ENCODE data around the gene RNF8.

Gene RNF8

GRCh38 chr6:37354526-37355384 lies 972 bp downstream of the RNF8 start:
- DNase-seq: peak in 8 of 10 donors; percentile 7 to 83 (median 20)

GRCh38 chr6:37357288-37357687 lies 3.5 kb downstream of the RNF8 start:
- intact Hi-C loops (cut with DNase I): no loop called here
- no peak for DNase-seq

More at GRCh38 chr6:37354526-37355384, 972 bp downstream of the RNF8 start:
- intact Hi-C loops (cut with DNase I): no loop called here

- intact Hi-C loops (cut with DNase I): no loop called here
- DNase-seq: no peak
These were observed 4.1 kb downstream of the RNF8 start for GRCh38 chr6:37357860-37358259.

- intact Hi-C loops (cut with DNase I): no loop called here
- DNase-seq: no peak
These were observed 5.3 kb downstream of the RNF8 start for GRCh38 chr6:37359039-37359438.

- intact Hi-C loops (cut with DNase I): loop anchor here (5.0 kb wide), 1 partner anchor 330 kb away; no protein-coding TSS in a partner anchor
- no peak for DNase-seq
These were observed 8.5 kb downstream of the RNF8 start for GRCh38 chr6:37362101-37362828.

GRCh38 chr6:37365791-37366190 lies 12.0 kb downstream of the RNF8 start:
- intact Hi-C loops (cut with DNase I): no loop called here
- DNase-seq: no peak

GRCh38 chr6:37366910-37367309 lies 13.1 kb downstream of the RNF8 start:
- no peak for DNase-seq
- intact Hi-C loops (cut with DNase I): no loop called here

GRCh38 chr6:37368961-37369320 lies 15.2 kb downstream of the RNF8 start:
- intact Hi-C loops (cut with DNase I): no loop called here

GRCh38 chr6:37369321-37370201 lies 15.8 kb downstream of the RNF8 start:
- intact Hi-C loops (cut with DNase I): loop anchor here (10.0 kb wide), 1 partner anchor 195 kb away; no protein-coding TSS in a partner anchor
- DNase-seq: no peak

More at GRCh38 chr6:37368961-37369320, 15.2 kb downstream of the RNF8 start:
- no peak for DNase-seq

GRCh38 chr6:37371154-37372083 lies 17.6 kb downstream of the RNF8 start:
- intact Hi-C loops (cut with DNase I): loop anchor here (10.0 kb wide), 1 partner anchor 193 kb away; no protein-coding TSS in a partner anchor
- DNase-seq: no peak

GRCh38 chr6:37372116-37372515 lies 18.3 kb downstream of the RNF8 start:
- intact Hi-C loops (cut with DNase I): loop anchor here (10.0 kb wide), 1 partner anchor 193 kb away; no protein-coding TSS in a partner anchor
- no peak for DNase-seq

- intact Hi-C loops (cut with DNase I): loop anchor here (10.0 kb wide), 1 partner anchor 191 kb away; no protein-coding TSS in a partner anchor
- no peak for DNase-seq
These were observed 20.2 kb downstream of the RNF8 start for GRCh38 chr6:37373822-37374471.

- no peak for DNase-seq
- intact Hi-C loops (cut with DNase I): loop anchor here (10.0 kb wide), 1 partner anchor 189 kb away; no protein-coding TSS in a partner anchor
These were observed 21.6 kb downstream of the RNF8 start for GRCh38 chr6:37375376-37375775.

GRCh38 chr6:37376078-37376743 lies 22.4 kb downstream of the RNF8 start:
- no peak for DNase-seq
- intact Hi-C loops (cut with DNase I): loop anchor here (10.0 kb wide), 1 partner anchor 189 kb away; no protein-coding TSS in a partner anchor

GRCh38 chr6:37381579-37381978 lies 27.8 kb downstream of the RNF8 start:
- no peak for DNase-seq
- intact Hi-C loops (cut with DNase I): no loop called here

- intact Hi-C loops (cut with DNase I): no loop called here
These were observed 29.4 kb downstream of the RNF8 start for GRCh38 chr6:37382994-37383765.

GRCh38 chr6:37388578-37388977 lies 34.8 kb downstream of the RNF8 start:
- intact Hi-C loops (cut with DNase I): no loop called here
- DNase-seq: no peak

More at GRCh38 chr6:37382994-37383765, 29.4 kb downstream of the RNF8 start:
- no peak for DNase-seq

Measured in posterior cingulate gyrus (tissue), 11 donors.